PC-9 (cell line): Measurements from ENCODE around the gene RAPGEF6.

ENCODE experiments used
- CTCF ChIP-seq: fragments of 200-600 bp; sonication (generic); conservative IDR thresholded peaks from 2 replicates; pipeline ENCODE4 v1.6.1; 2017; ENCODE audit warnings: mixed run types, antibody characterized with exemption, mild to moderate bottlenecking, moderate library complexity
- EZH2 ChIP-seq: fragments of 200-600 bp; sonication (generic); IDR thresholded peaks from 2 replicates; pipeline ENCODE4 v1.8.0; 2017; ENCODE audit warnings: antibody characterized with exemption, low read depth

- TF ChIP-seq CTCF = no peak
- TF ChIP-seq EZH2 = no peak
These were observed 209.0 kb downstream of the RAPGEF6 start for GRCh38 chr5:131426011-131426410.
